ENCODE measurements around the gene IGSF11. TPM values are rescaled to one million over a fixed set of nuclear protein-coding genes. Genes with fewer than 3 reads are reported as not detected.

The IGSF11 gene
- total RNA-seq, 1 experiment from 2014 or later = not detected

- ChIA-PET POLR2A (ENCODE audit: unreplicated experiment) (no interaction called here), CTCF (no interaction called here)
- Histone ChIP-seq H3F3A (ENCODE audit: insufficient read depth, low read depth) (no peaks in the 10 kb centered on the region), H3K79me2 (ENCODE audit: low read depth) (no peaks in the 10 kb centered on the region), H3K27ac (no peak overlapping the region), H3K4me3 (no peak overlapping the region), H3K9me3 (ENCODE audit: insufficient read depth, low read depth) (no peaks in the 10 kb centered on the region), H3K27me3 (ENCODE audit: insufficient read depth, low read depth) (no peaks in the 10 kb centered on the region), H2AFZ (no peak overlapping the region), H3K4me2 (no peak overlapping the region), H3K36me3 (ENCODE audit: low read depth) (no peaks in the 10 kb centered on the region), H3K9me2 (ENCODE audit: insufficient read depth) (no peaks in the 10 kb centered on the region), H4K20me1 (ENCODE audit: insufficient read depth) (no peaks in the 10 kb centered on the region), H3K4me1 (replicated peaks; ENCODE audit: insufficient read depth) (no peaks in the 10 kb centered on the region)
- intact Hi-C loops (cut with micrococcal nuclease; ENCODE audit: unreplicated experiment) = no loop called here
- DNase-seq = no peak
- BruUV-seq (replicated peaks) = no TSS peak
- no peak for TF ChIP-seq CTCF (conservative IDR thresholded peaks at IDR 0.05)
- TF ChIP-seq EZH2 (IDR thresholded peaks at IDR 0.05; ENCODE audit: low read depth) = no peak
These were observed 35.1 kb upstream of the IGSF11 start for GRCh38 chr3:119069725-119070124.

GRCh38 chr3:119063471-119063870 is 28.8 kb upstream of the IGSF11 start:
- intact Hi-C loops (cut with micrococcal nuclease; ENCODE audit: unreplicated experiment) = no loop called here
- DNase-seq = no peak
- Histone ChIP-seq H3K4me2 (no peak overlapping the region), H4K20me1 (ENCODE audit: insufficient read depth) (no peaks in the 10 kb centered on the region), H3K27ac (no peak overlapping the region), H3K4me1 (replicated peaks; ENCODE audit: insufficient read depth) (no peaks in the 10 kb centered on the region), H3K36me3 (ENCODE audit: low read depth) (no peaks in the 10 kb centered on the region), H3K9me3 (ENCODE audit: insufficient read depth, low read depth) (no peaks in the 10 kb centered on the region), H3K27me3 (ENCODE audit: insufficient read depth, low read depth) (no peaks in the 10 kb centered on the region), H3K9me2 (ENCODE audit: insufficient read depth) (no peaks in the 10 kb centered on the region), H3K79me2 (ENCODE audit: low read depth) (no peaks in the 10 kb centered on the region), H3K4me3 (no peak overlapping the region), H2AFZ (no peak overlapping the region), H3F3A (ENCODE audit: insufficient read depth, low read depth) (no peaks in the 10 kb centered on the region)
- CTCF ChIA-PET = no interaction called here
- TF ChIP-seq CTCF (conservative IDR thresholded peaks at IDR 0.05) = no peak
- no peak for TF ChIP-seq EZH2 (IDR thresholded peaks at IDR 0.05; ENCODE audit: low read depth)
- no TSS peak for BruUV-seq (replicated peaks)
- POLR2A ChIA-PET (ENCODE audit: unreplicated experiment) = no interaction called here

- no peaks in the 10 kb centered on the region for H3K9me2 ChIP-seq (ENCODE audit: insufficient read depth)
- no peaks in the 10 kb centered on the region for H3K36me3 ChIP-seq (ENCODE audit: low read depth)
- H3K4me3 ChIP-seq = no peak overlapping the region
- no TSS peak for BruUV-seq (replicated peaks)
- no peak for DNase-seq
- no peaks in the 10 kb centered on the region for H3K4me1 ChIP-seq (replicated peaks; ENCODE audit: insufficient read depth)
- no peaks in the 10 kb centered on the region for H3K27me3 ChIP-seq (ENCODE audit: insufficient read depth, low read depth)
- CTCF ChIA-PET = no interaction called here
- H3F3A ChIP-seq (ENCODE audit: insufficient read depth, low read depth) = no peaks in the 10 kb centered on the region
- intact Hi-C loops (cut with micrococcal nuclease; ENCODE audit: unreplicated experiment) = no loop called here
- H3K79me2 ChIP-seq (ENCODE audit: low read depth) = no peaks in the 10 kb centered on the region
- no peaks in the 10 kb centered on the region for H3K9me3 ChIP-seq (ENCODE audit: insufficient read depth, low read depth)
- POLR2A ChIA-PET (ENCODE audit: unreplicated experiment) = no interaction called here
- H3K4me2 ChIP-seq = no peak overlapping the region
- TF ChIP-seq EZH2 (IDR thresholded peaks at IDR 0.05; ENCODE audit: low read depth) = no peak
- no peak for TF ChIP-seq CTCF (conservative IDR thresholded peaks at IDR 0.05)
- no peak overlapping the region for H3K27ac ChIP-seq
- H4K20me1 ChIP-seq (ENCODE audit: insufficient read depth) = no peaks in the 10 kb centered on the region
- H2AFZ ChIP-seq = no peak overlapping the region
These were observed 28.2 kb upstream of the IGSF11 start for GRCh38 chr3:119062892-119063291.

Measured in PC-9 (cell line).